Mucosa of stomach (tissue), 1 donor: ENCODE measurements around the gene TFCP2L1.

Source experiments
- H3K27me3 ChIP-seq: one replicate; pipeline ENCODE4 v1.7.0; 2013; ENCODE audit warnings: mild to moderate bottlenecking, low read length; ENCODE audit not compliant: control insufficient read depth, insufficient read depth
- H3K36me3 ChIP-seq: one replicate; pipeline ENCODE4 v1.7.0; 2013; ENCODE audit warnings: low read length; ENCODE audit not compliant: control insufficient read depth, insufficient read depth
- H3K4me1 ChIP-seq: one replicate; pipeline ENCODE4 v1.7.0; 2013; ENCODE audit warnings: mild to moderate bottlenecking, low read length; ENCODE audit not compliant: control insufficient read depth, insufficient read depth
- H3K4me3 ChIP-seq: one replicate; pipeline ENCODE4 v1.7.0; 2013; ENCODE audit warnings: low read length
- H3K9ac ChIP-seq: one replicate; pipeline ENCODE4 v1.7.0; 2013; ENCODE audit warnings: mild to moderate bottlenecking, low read length, moderate library complexity
- H3K9me3 ChIP-seq: one replicate; pipeline ENCODE4 v1.7.0; 2013; ENCODE audit warnings: mild to moderate bottlenecking, low read length, moderate library complexity; ENCODE audit not compliant: control insufficient read depth
- donor health status: Pancreatic carcinoma.

TFCP2L1 gene

GRCh38 chr2:121245120-121245820 lies 39.7 kb downstream of the TFCP2L1 start:
- no peaks in the 10 kb centered on the region for H3K4me1 ChIP-seq
- H3K36me3 ChIP-seq: no peaks in the 10 kb centered on the region
- no peak overlapping the region for H3K9ac ChIP-seq
- H3K27me3 ChIP-seq: no peaks in the 10 kb centered on the region
- no peak overlapping the region for H3K4me3 ChIP-seq
- H3K9me3 ChIP-seq: no peaks in the 10 kb centered on the region

GRCh38 chr2:121244616-121245015 lies 40.4 kb downstream of the TFCP2L1 start:
- H3K27me3 ChIP-seq: no peaks in the 10 kb centered on the region
- no peak overlapping the region for H3K9ac ChIP-seq
- H3K4me1 ChIP-seq: no peaks in the 10 kb centered on the region
- no peaks in the 10 kb centered on the region for H3K36me3 ChIP-seq
- no peak overlapping the region for H3K4me3 ChIP-seq
- H3K9me3 ChIP-seq: no peaks in the 10 kb centered on the region

GRCh38 chr2:121243821-121244460 lies 41.1 kb downstream of the TFCP2L1 start:
- no peaks in the 10 kb centered on the region for H3K9me3 ChIP-seq
- H3K27me3 ChIP-seq: no peaks in the 10 kb centered on the region
- no peaks in the 10 kb centered on the region for H3K4me1 ChIP-seq
- H3K4me3 ChIP-seq: no peak overlapping the region
- no peaks in the 10 kb centered on the region for H3K36me3 ChIP-seq
- no peak overlapping the region for H3K9ac ChIP-seq

- peaks cover 4% of the 10 kb centered on the region for H3K36me3 ChIP-seq
- no peaks in the 10 kb centered on the region for H3K4me1 ChIP-seq
- no peaks in the 10 kb centered on the region for H3K9me3 ChIP-seq
- no peaks in the 10 kb centered on the region for H3K27me3 ChIP-seq
- H3K9ac ChIP-seq: no peak overlapping the region
- no peak overlapping the region for H3K4me3 ChIP-seq
Measured at GRCh38 chr2:121242976-121243375, 42.0 kb downstream of the TFCP2L1 start.

- Histone ChIP-seq H3K4me1 (no peaks in the 10 kb centered on the region), H3K27me3 (no peaks in the 10 kb centered on the region), H3K36me3 (peaks cover 11% of the 10 kb centered on the region), H3K9me3 (no peaks in the 10 kb centered on the region), H3K4me3 (no peak overlapping the region), H3K9ac (no peak overlapping the region)
Measured at GRCh38 chr2:121242175-121242875, 42.7 kb downstream of the TFCP2L1 start.

GRCh38 chr2:121241466-121241865 lies 43.5 kb downstream of the TFCP2L1 start:
- H3K4me3 ChIP-seq: no peak overlapping the region
- no peaks in the 10 kb centered on the region for H3K4me1 ChIP-seq
- no peak overlapping the region for H3K9ac ChIP-seq
- no peaks in the 10 kb centered on the region for H3K27me3 ChIP-seq
- peaks cover 11% of the 10 kb centered on the region for H3K36me3 ChIP-seq
- no peaks in the 10 kb centered on the region for H3K9me3 ChIP-seq

GRCh38 chr2:121240436-121240835 lies 44.6 kb downstream of the TFCP2L1 start:
- H3K4me3 ChIP-seq: no peak overlapping the region
- peaks cover 11% of the 10 kb centered on the region for H3K36me3 ChIP-seq
- no peak overlapping the region for H3K9ac ChIP-seq
- H3K27me3 ChIP-seq: no peaks in the 10 kb centered on the region
- H3K9me3 ChIP-seq: no peaks in the 10 kb centered on the region
- H3K4me1 ChIP-seq: no peaks in the 10 kb centered on the region

- Histone ChIP-seq H3K4me1 (no peaks in the 10 kb centered on the region), H3K9me3 (no peaks in the 10 kb centered on the region), H3K4me3 (no peak overlapping the region), H3K9ac (no peak overlapping the region), H3K36me3 (peaks cover 11% of the 10 kb centered on the region), H3K27me3 (no peaks in the 10 kb centered on the region)
Measured at GRCh38 chr2:121239969-121240368, 45.0 kb downstream of the TFCP2L1 start.

- Histone ChIP-seq H3K36me3 (peaks cover 11% of the 10 kb centered on the region), H3K27me3 (no peaks in the 10 kb centered on the region), H3K9ac (no peak overlapping the region), H3K4me1 (no peaks in the 10 kb centered on the region), H3K4me3 (no peak overlapping the region), H3K9me3 (no peaks in the 10 kb centered on the region)
Measured at GRCh38 chr2:121239471-121239870, 45.5 kb downstream of the TFCP2L1 start.

GRCh38 chr2:121238828-121239227 lies 46.2 kb downstream of the TFCP2L1 start:
- no peak overlapping the region for H3K4me3 ChIP-seq
- H3K27me3 ChIP-seq: no peaks in the 10 kb centered on the region
- H3K9me3 ChIP-seq: no peaks in the 10 kb centered on the region
- no peak overlapping the region for H3K9ac ChIP-seq
- peaks cover 11% of the 10 kb centered on the region for H3K36me3 ChIP-seq
- H3K4me1 ChIP-seq: no peaks in the 10 kb centered on the region

GRCh38 chr2:121237980-121238665 lies 46.9 kb downstream of the TFCP2L1 start:
- Histone ChIP-seq H3K36me3 (peaks cover 16% of the 10 kb centered on the region), H3K9me3 (no peaks in the 10 kb centered on the region), H3K27me3 (no peaks in the 10 kb centered on the region), H3K4me1 (no peaks in the 10 kb centered on the region), H3K4me3 (no peak overlapping the region), H3K9ac (no peak overlapping the region)
